ENCODE data around the gene TRIAP1. TPM values are rescaled to one million over a fixed set of nuclear protein-coding genes. Genes with fewer than 3 reads are reported as not detected.

TRIAP1 gene
- total RNA-seq = 56.4 and 58.5 TPM in 2 replicates

DNA sequence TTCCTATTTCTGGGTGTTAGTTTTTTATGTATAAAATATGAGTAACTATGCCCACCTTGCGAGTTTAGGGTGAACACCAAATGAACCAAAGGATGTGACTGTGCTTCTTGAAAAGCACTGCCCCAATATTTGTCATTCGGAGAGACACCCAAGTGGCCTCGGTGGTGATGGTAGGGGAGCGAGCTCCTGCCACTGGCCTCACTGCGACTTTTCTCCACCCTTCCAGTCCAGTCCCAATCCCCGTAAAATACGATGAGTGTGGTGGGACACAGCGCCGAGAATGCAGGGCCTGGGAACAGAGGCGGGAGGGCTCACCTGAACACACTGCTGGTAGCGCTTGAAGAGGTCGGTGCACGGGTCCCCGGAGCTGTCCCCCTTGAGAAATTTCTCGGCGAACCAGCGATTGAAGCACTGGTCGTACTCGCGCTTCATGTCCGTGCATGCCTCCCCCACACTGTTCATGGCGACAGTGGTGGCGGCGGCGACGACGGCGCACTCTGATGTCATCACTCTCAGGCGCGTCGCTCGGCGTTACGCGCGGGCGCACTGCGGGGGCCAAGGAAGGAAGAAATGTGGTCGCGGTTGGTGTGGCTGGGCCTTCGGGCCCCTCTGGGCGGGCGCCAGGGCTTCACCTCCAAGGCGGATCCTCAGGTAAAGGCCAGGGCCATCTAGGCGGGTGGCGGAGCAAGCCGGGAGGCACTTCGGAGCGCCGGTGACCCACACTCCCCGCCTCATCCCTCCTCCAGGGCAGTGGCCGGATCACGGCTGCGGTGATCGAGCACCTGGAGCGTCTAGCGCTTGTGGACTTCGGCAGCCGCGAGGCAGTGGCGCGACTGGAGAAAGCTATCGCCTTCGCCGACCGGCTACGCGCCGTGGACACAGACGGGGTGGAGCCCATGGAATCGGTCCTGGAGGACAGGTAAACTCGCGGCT lies at the start of gene TRIAP1, which contains the start of gene GATC:
TRIAP1 (minus strand) TSS at position 474 of the 933 bp plus-strand sequence; CDS start at position 462, 12 bp downstream.
GATC (plus strand) TSS at position 534 of the 933 bp plus-strand sequence; CDS start at position 571, 37 bp downstream.

DNA sequence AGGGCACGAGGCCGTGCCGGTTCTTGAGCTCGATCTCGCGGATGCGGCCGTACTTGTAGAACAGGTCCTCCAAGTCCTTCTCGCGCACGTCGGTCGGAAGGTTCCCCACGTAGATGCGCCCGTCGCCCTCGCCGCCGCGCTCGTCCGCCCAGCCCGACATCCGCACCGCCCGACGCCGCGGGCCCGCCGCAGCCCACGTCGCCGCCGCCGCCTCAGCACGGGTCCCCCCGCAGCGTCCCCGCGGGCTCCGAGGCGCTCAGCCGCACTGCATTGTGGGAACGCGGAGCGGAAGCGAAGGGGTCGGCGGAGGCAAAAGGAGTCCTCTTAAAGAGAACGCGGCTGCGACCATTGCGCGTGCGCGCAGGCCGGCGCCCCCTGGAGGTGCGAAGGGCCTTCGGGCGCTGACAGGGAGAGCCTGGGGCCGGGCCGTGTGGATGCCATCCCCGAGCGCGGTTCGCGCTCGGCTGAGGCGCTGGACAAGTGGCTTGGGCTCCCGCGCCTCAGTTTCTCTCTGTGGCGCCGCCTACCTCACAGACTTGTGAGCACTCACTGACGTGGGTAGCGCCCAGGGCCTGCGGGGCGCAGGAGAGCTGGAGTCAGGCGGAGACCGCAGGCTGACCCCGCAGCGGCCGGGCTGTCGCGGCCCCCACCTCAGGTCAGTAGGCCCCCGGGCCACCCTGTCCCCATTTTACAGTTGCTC lies 23.4 kb upstream of the TRIAP1 start, which contains the start of gene SRSF9:
SRSF9 (minus strand) TSS at position 299 of the 700 bp plus-strand sequence; CDS start at position 160, 139 bp downstream.

DNA sequence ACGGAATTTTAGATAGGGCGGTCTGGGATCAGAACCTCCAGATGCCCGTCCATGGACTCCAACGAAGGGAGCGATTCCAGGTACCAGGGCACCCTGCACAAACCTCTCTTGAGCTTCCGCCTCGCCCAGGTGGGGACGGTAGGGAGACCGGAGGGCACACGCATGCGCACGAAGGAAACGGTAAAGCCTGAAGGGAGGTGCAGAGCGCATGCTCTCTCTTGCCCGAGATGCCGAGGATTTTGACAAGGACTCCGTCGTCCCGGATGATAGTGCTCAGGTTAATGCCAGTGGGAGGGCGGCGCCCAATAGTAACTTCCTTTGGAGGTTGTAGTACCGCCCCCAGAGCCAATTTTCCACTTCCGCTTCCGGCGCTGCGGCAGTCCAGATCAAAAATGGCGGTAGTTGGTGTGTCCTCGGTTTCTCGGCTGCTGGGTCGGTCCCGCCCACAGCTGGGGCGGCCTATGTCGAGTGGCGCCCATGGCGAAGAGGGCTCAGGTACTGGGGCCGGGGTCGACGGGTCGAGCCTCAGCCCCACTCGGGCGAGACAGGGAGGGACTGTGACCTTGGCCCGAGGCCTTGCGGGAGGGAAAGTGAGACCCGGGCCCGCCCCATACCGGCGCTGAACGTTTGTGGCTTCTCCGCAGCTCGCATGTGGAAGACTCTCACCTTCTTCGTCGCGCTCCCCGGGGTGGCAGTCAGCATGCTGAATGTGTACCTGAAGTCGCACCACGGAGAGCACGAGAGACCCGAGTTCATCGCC lies 8.3 kb downstream of the TRIAP1 start, which contains the start of gene COX6A1:
COX6A1 (plus strand) TSS at position 379 of the 760 bp plus-strand sequence; CDS start at position 393, 14 bp downstream.

Other genes with a start within 250 kb of the TRIAP1 start
- 1,981 and 4,006 TPM in 2 replicates for gene RPLP0, start 245.3 kb downstream of the TRIAP1 start, total RNA-seq
- 33.7 and 36.7 TPM in 2 replicates for gene PXN, start 180.7 kb downstream of the TRIAP1 start, total RNA-seq
- under 0.01 TPM in 2 replicates for gene RNU4-2, start 154.5 kb downstream of the TRIAP1 start, total RNA-seq
- gene RNU4-1, start 153.1 kb downstream of the TRIAP1 start, total RNA-seq = under 0.01 TPM in 2 replicates
- gene SIRT4, start 144.1 kb downstream of the TRIAP1 start, total RNA-seq = 1.3 and 2.6 TPM in 2 replicates
- not detected in 2 replicates for gene PLA2G1B, start 118.6 kb downstream of the TRIAP1 start, total RNA-seq
- not detected in 2 replicates for gene MSI1, start 77.2 kb downstream of the TRIAP1 start, total RNA-seq
- gene COX6A1, start 8.3 kb downstream of the TRIAP1 start, total RNA-seq = 374 and 634 TPM in 2 replicates
- 21.1 and 24.5 TPM in 2 replicates for gene GATC, start 60 bp upstream of the TRIAP1 start, total RNA-seq
- gene SRSF9, start 23.4 kb upstream of the TRIAP1 start, total RNA-seq = 337 and 355 TPM in 2 replicates
- gene DYNLL1, start 49.7 kb upstream of the TRIAP1 start, total RNA-seq = 324 and 483 TPM in 2 replicates
- gene COQ5, start 82.8 kb upstream of the TRIAP1 start, total RNA-seq = 34.8 and 51.8 TPM in 2 replicates
- 67.5 and 107 TPM in 2 replicates for gene RNF10, start 88.0 kb upstream of the TRIAP1 start, total RNA-seq
- gene POP5, start 135.0 kb upstream of the TRIAP1 start, total RNA-seq = 48.3 and 58.1 TPM in 2 replicates
- gene CABP1, start 194.2 kb upstream of the TRIAP1 start, total RNA-seq = not detected in 2 replicates
- gene MLEC, start 240.8 kb upstream of the TRIAP1 start, total RNA-seq = 82.2 and 82.5 TPM in 2 replicates